Measurements from ENCODE around the gene PTGFRN. TPM values are rescaled to one million over a fixed set of nuclear protein-coding genes. Genes with fewer than 3 reads are reported as not detected.

Gene PTGFRN
- total and polyA plus RNA-seq, 7 donors, result 6.6 to 179 (median 77.3) TPM

DNA sequence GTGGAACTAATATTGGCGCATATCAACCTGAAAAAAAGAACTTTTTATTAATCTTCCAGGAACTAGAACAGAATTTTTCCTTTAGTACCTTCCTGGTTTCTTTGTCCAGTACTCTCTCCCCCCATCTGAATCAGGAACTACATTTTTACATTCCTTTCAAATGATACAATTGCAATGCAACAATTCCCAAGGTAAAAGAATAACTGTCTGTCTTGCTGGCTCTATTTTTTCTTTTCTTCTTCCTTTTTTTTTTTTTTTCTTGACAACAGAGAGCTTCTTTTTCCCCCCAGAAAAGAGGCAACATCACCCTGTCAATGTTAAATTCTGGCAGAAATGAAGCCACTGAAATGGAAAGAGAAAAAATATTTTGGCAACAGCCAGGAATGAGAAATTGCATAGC, 87.3 kb downstream of the PTGFRN start:
- DNase-seq, result no peak
- Histone ChIP-seq H3K27me3 (no peaks in the 10 kb centered on the region), H3K36me3 (no peaks in the 10 kb centered on the region), H3K4me1 (no peaks in the 10 kb centered on the region), H3K27ac (no peak overlapping the region), H3K4me3 (no peak overlapping the region), H3K9me3 (no peaks in the 10 kb centered on the region)
- 93 to 98% methylated on average over 1 of the region's 1 CpG for WGBS, 2 donors
- TF ChIP-seq, protein P1, sequence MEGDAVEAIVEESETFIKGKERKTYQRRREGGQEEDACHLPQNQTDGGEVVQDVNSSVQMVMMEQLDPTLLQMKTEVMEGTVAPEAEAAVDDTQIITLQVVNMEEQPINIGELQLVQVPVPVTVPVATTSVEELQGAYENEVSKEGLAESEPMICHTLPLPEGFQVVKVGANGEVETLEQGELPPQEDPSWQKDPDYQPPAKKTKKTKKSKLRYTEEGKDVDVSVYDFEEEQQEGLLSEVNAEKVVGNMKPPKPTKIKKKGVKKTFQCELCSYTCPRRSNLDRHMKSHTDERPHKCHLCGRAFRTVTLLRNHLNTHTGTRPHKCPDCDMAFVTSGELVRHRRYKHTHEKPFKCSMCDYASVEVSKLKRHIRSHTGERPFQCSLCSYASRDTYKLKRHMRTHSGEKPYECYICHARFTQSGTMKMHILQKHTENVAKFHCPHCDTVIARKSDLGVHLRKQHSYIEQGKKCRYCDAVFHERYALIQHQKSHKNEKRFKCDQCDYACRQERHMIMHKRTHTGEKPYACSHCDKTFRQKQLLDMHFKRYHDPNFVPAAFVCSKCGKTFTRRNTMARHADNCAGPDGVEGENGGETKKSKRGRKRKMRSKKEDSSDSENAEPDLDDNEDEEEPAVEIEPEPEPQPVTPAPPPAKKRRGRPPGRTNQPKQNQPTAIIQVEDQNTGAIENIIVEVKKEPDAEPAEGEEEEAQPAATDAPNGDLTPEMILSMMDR (IDR thresholded peaks at IDR 0.05), result no peak
- TF ChIP-seq POLR2AphosphoS5 (IDR thresholded peaks at IDR 0.05) (no peak), POLR2A (IDR thresholded peaks at IDR 0.05) (no peak), EP300 (IDR thresholded peaks at IDR 0.05) (no peak)
- intact Hi-C loops (cut with DNase I), result no loop called here

DNA sequence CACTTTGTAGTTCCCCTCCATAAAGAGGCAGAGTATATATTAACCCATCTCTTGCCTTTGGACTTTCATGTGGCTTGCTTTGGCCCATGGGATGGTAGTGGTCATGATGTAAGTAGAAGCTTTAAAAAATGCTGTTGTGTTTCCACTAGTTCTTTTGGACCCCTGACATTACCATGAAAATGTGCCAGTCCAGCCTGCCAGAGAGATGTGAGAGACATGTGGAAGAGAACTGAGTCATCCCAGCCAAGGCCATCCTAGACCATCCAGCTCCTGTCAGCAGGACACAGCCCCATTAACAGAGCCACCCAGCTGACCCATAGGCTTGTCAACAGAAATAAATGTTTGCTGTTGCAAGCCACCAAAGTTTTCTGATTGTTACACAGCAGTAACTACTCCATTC, 87.9 kb downstream of the PTGFRN start:
- intact Hi-C loops (cut with DNase I), result no loop called here
- H3K27ac ChIP-seq, result no peak overlapping the region

DNA sequence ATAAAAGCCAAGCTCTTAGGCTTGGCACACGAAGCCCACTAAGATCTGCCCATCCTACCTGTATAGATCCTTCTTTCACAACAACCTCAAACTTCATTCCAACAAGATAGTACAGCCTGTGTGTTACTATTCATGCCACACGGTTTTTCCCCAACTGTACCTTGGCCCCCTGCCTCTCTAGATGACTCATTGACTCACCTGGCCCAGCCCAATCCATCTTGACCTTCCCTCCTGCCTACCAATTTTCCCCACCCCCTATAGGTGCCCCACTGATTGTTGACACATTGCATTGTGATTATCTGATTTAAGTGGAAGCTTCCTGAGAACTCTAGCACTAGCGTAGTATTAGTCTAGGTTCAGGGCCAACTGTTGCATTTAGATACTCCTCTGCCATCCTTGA, 89.9 kb downstream of the PTGFRN start:
- no peak for DNase-seq
- intact Hi-C loops (cut with DNase I), result no loop called here
- Histone ChIP-seq H3K4me1 (no peaks in the 10 kb centered on the region), H3K4me3 (no peak overlapping the region), H3K27ac (no peak overlapping the region), H3K9me3 (no peaks in the 10 kb centered on the region), H3K27me3 (no peaks in the 10 kb centered on the region), H3K36me3 (no peaks in the 10 kb centered on the region)
- 66 to 78% methylated on average over 3 of the region's 3 CpGs for WGBS, 2 donors
- TF ChIP-seq, protein P1 (IDR thresholded peaks at IDR 0.05), result no peak
- no peak for TF ChIP-seq POLR2A (IDR thresholded peaks at IDR 0.05)
- no peak for TF ChIP-seq POLR2AphosphoS5 (IDR thresholded peaks at IDR 0.05)
- no peak for TF ChIP-seq EP300 (IDR thresholded peaks at IDR 0.05)

More for the DNA sequence above, 87.9 kb downstream of the PTGFRN start:
- TF ChIP-seq, protein P1 (IDR thresholded peaks at IDR 0.05), result no peak
- TF ChIP-seq EP300 (IDR thresholded peaks at IDR 0.05) (no peak), POLR2AphosphoS5 (IDR thresholded peaks at IDR 0.05) (no peak), POLR2A (IDR thresholded peaks at IDR 0.05) (no peak)
- H3K4me1 ChIP-seq, result no peaks in the 10 kb centered on the region
- no peaks in the 10 kb centered on the region for H3K36me3 ChIP-seq
- H3K27me3 ChIP-seq, result no peaks in the 10 kb centered on the region
- no peak overlapping the region for H3K4me3 ChIP-seq
- no peak for DNase-seq
- H3K9me3 ChIP-seq, result no peaks in the 10 kb centered on the region

DNA sequence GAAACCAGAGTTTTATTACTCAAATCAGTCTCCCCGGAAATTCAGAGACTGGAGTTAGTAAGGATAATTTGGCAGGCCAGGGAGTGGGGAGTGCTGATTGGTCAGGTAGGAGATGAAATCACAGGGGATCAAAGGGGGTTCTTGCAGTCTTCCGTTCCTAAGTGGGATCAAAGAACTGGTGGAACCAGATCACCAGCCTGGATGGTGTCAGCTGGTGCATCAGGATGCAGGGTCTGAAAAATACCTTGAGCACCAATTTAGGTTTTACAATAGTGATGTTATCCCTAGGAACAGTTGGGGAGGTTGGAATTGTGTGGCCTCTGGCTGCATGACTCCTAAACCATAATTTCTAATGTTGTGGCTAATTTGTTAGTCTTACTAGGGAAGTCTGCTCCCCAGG, 90.4 kb downstream of the PTGFRN start:
- Histone ChIP-seq H3K36me3 (no peaks in the 10 kb centered on the region), H3K4me1 (no peaks in the 10 kb centered on the region), H3K9me3 (no peaks in the 10 kb centered on the region), H3K27ac (no peak overlapping the region), H3K4me3 (no peak overlapping the region), H3K27me3 (no peaks in the 10 kb centered on the region)
- DNase-seq, result no peak
- TF ChIP-seq EP300 (IDR thresholded peaks at IDR 0.05) (no peak), POLR2AphosphoS5 (IDR thresholded peaks at IDR 0.05) (no peak), POLR2A (IDR thresholded peaks at IDR 0.05) (no peak)
- TF ChIP-seq, protein P1 (IDR thresholded peaks at IDR 0.05), result no peak
- 94% methylated on average over 2 of the region's 2 CpGs for whole genome bisulfite sequencing, 2 donors
- intact Hi-C loops (cut with DNase I), result no loop called here

DNA sequence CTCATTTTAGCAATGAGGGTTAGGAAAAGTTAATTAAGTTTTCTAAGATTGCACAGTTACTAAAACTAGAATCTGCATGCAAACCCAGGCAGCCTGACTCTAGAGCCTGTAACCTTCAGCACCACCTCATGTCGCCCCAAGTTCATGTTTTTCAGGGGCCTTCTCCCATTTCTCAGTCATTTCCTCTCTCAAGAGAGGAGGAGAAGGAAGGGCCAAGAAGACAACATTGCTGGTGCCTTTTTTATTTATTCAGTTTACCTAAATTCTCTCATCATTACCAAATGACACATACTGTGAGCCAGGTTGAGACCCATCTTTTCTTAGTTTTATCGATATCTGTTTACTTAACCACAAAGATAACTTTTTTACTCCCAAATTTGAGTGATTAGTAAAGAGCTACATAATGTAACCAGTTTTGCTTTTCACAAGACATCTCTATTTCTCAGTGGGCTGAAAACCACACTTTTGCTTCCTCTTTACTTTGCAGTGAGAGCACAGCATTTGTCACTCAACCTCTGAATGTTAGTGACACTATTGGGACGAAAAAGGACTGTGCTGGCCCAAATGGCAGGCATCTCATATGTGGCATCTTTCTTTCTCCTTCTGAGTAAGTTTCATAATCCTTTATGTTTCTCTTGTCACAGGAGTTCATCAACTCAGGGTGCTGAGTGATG, 91.7 kb downstream of the PTGFRN start, which contains the start of gene CD101:
Gene CD101 (plus strand): TSS at position 507 of the 674 bp plus-strand sequence. CDS start 58 bp downstream, at position 565.
- WGBS, 2 donors, result 60 to 89% methylated on average over 3 of the region's 3 CpGs
- H3K36me3 ChIP-seq, result no peaks in the 10 kb centered on the region
- no peak within 1 kb of the TSS for H3K4me3 ChIP-seq
- H3K4me1 ChIP-seq, result no peaks in the 10 kb centered on the region
- no peak within 1 kb of the TSS for H3K27ac ChIP-seq
- H3K27me3 ChIP-seq, result no peaks in the 10 kb centered on the region
- no peak for DNase-seq
- no peaks in the 10 kb centered on the region for H3K9me3 ChIP-seq
- TF ChIP-seq POLR2A (IDR thresholded peaks at IDR 0.05) (no peak), EP300 (IDR thresholded peaks at IDR 0.05) (no peak), POLR2AphosphoS5 (IDR thresholded peaks at IDR 0.05) (no peak)
- TF ChIP-seq, protein P1 (IDR thresholded peaks at IDR 0.05), result no peak
- intact Hi-C loops (cut with DNase I), result no loop called here

All from sigmoid colon (tissue), 7 donors.